Nephron progenitor cell (in vitro differentiated cells): Measurements from ENCODE around the gene ATXN10.

Experiments
- DNase-seq: peaks from one replicate; pipeline ENCODE4 v3.0.0; 2021
- H3K27ac Mint-ChIP-seq: 2 replicates; pipeline ENCODE4 v1.8.0; 2021; ENCODE audit warnings: mild to moderate bottlenecking, moderate library complexity, mixed read lengths
- H3K27me3 Mint-ChIP-seq: 2 replicates; pipeline ENCODE4 v1.8.0; 2021; ENCODE audit warnings: mild to moderate bottlenecking, low read depth, mixed read lengths; ENCODE audit not compliant: poor library complexity
- H3K36me3 Mint-ChIP-seq: 2 replicates; pipeline ENCODE4 v1.8.0; 2021; ENCODE audit warnings: low read depth, mixed read lengths
- H3K4me1 Mint-ChIP-seq: 2 replicates; pipeline ENCODE4 v1.8.0; 2021; ENCODE audit warnings: mixed read lengths
- H3K4me3 Mint-ChIP-seq: 2 replicates; pipeline ENCODE4 v1.8.0; 2021; ENCODE audit warnings: mild to moderate bottlenecking, moderate library complexity, mixed read lengths
- H3K9me3 Mint-ChIP-seq: 2 replicates; pipeline ENCODE4 v1.8.0; 2021; ENCODE audit warnings: mild to moderate bottlenecking, moderate library complexity, mixed read lengths
- TF ChIP-seq, protein P1 (sequence below): fragments of 200-600 bp; sonication (generic); IDR thresholded peaks from 2 replicates; pipeline ENCODE4 v1.5.0; 2021; ENCODE audit warnings: antibody characterized with exemption

The ATXN10 gene

DNA sequence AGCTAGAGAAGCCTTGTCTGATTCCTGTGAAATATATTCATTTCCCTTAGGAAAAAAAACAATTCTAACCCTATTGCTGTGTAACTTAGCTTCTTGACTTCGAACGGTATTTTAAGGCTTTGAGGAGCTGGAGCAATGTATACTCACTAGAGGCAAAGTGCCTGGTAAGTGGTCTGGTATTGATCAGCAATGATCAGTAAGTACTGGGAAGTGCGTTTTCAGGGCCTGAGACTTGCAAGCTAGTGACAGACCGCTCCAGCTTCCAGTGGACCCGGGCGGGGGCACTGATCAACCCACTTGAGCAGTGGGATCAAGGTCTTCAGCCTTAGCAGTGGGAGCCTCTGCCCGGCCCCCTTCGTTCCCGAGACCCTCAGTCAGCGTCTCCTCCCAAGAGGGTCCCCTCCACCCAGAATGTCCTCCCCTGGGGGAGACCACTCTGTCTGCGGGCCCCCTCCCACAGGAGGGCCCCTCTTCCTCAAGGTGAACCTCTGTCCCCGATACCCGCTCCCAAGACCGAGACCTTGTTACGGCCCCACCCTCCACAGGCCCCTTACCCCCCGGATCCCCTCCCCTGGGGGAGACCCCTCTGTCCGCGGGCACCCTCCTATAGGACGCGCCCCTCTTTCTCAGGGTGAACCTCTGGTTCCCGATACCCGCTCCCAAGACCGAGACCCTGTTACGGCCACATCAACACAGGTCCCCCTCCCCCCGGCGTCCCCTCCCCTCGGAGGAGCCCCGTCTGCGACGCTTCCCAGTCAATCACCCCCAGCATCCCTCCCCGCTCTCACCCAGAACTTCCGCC is 452 bp upstream of the ATXN10 start:
- Mint-ChIP-seq H3K36me3 (peaks cover 25% of the 10 kb centered on the region), H3K27ac (no peak overlapping the region), H3K27me3 (peaks cover 22% of the 10 kb centered on the region), H3K4me1 (peaks cover 28% of the 10 kb centered on the region), H3K9me3 (no peaks in the 10 kb centered on the region), H3K4me3 (peak overlapping the region; percentile 88)
- TF ChIP-seq, protein P1, sequence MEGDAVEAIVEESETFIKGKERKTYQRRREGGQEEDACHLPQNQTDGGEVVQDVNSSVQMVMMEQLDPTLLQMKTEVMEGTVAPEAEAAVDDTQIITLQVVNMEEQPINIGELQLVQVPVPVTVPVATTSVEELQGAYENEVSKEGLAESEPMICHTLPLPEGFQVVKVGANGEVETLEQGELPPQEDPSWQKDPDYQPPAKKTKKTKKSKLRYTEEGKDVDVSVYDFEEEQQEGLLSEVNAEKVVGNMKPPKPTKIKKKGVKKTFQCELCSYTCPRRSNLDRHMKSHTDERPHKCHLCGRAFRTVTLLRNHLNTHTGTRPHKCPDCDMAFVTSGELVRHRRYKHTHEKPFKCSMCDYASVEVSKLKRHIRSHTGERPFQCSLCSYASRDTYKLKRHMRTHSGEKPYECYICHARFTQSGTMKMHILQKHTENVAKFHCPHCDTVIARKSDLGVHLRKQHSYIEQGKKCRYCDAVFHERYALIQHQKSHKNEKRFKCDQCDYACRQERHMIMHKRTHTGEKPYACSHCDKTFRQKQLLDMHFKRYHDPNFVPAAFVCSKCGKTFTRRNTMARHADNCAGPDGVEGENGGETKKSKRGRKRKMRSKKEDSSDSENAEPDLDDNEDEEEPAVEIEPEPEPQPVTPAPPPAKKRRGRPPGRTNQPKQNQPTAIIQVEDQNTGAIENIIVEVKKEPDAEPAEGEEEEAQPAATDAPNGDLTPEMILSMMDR, result no peak
- peak; percentile 44 for DNase-seq

DNA sequence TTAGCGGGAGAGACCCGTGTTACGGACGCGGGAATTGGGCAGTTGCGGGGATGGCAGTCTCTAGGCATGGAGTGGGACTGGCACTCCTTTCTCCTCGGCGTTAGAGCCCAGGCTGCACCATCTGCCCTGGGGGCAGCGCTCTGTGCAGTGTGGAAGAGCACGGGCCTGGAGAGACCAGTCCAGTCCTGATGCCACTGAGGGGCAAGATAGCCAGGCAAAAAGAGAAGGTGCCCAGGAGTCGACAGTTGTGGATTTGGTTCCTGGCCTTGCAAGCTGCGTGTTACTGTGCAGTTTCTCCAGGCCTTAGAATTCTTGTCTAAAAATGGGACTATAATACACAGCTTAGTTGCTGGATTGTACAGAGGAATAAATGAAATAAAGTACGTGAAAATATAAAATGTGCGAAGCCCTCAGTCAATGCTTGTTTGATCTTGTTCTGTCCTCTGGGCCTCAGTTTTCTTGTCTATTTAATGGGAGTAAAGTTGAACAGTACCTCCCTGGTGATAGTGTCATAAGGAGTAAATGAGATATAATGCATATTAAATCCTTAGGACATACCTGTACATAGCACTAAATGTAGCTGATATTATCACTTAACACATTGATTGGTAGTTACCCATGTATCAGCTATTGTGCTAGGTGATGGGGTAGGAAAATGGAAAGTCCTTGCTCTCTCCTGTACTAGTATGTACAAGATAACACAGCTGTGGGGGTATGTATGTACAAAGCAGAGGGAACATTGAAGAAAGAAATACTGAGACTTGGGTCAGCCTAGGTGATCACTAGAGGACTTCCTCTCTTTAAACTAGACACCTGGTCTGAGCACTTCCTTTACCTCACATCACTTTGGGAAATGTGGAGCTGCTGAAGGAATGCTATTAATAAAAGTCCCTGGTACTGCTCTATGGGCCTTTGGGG is 1.2 kb downstream of the ATXN10 start:
- H3K4me1 Mint-ChIP-seq, result peaks cover 31% of the 10 kb centered on the region
- H3K27ac Mint-ChIP-seq, result peak overlapping the region; percentile 94
- DNase-seq, result no peak
- TF ChIP-seq, protein P1, result no peak
- H3K4me3 Mint-ChIP-seq, result peak overlapping the region; percentile 91
- peaks cover 10% of the 10 kb centered on the region for H3K27me3 Mint-ChIP-seq
- H3K36me3 Mint-ChIP-seq, result peaks cover 29% of the 10 kb centered on the region
- no peaks in the 10 kb centered on the region for H3K9me3 Mint-ChIP-seq

DNA sequence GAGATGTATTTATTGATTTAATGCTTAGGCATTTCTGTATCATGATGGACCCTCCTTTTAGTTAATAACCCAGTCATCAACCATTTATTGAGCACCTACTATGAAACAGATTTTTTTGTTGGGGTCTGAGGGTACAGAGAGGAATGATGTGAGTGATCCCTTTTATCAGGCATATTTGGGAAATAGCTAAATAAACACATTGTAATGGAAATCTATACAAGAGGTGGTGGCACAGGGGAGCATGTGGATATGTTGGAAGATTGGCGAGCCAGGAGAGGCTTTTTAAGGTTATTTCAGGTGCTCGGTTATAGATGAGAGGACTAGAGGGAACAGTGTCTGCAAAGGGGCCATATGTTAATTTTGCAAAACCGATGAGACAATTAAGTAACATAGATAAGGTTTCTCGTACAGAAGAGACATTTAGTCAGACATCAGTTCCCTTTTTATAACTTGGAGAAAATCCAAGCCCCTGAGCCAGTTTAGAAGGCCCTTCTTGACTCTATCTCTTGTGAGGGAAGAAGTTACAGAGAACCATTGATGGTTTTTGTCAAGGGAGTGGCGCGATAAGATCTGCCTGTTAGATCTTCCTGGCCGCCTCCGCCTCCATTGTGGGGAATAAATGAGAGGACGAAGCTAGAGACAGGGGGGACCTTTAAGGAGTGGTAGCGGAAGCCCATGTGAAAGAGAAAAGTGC is 2.0 kb downstream of the ATXN10 start:
- H3K27ac Mint-ChIP-seq, result no peak overlapping the region
- peak overlapping the region; percentile 91 for H3K4me3 Mint-ChIP-seq
- TF ChIP-seq, protein P1, result no peak
- H3K27me3 Mint-ChIP-seq, result peaks cover 5% of the 10 kb centered on the region
- peaks cover 29% of the 10 kb centered on the region for H3K36me3 Mint-ChIP-seq
- H3K4me1 Mint-ChIP-seq, result peaks cover 33% of the 10 kb centered on the region
- no peaks in the 10 kb centered on the region for H3K9me3 Mint-ChIP-seq
- no peak for DNase-seq

DNA sequence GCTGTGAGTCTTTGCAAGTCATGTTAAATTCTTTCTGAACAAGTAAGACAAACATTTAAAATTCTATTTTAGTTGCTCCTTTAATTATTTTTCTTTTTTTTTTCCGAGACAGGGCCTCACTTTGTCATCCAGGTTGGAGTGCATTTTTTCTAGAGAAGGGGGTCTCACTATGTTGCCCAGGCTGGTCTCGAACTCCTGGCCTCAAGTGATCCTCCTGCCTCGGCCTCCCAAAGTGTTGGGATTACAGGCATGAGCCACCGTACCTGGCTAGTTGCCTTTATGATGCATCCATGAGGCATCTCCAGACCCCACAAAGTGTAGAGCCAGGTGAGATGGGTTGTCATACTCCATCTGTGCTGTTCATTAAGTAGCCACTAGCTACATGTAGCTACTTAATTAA is 4.4 kb downstream of the ATXN10 start:
- no peak for DNase-seq
- H3K4me1 Mint-ChIP-seq, result peaks cover 29% of the 10 kb centered on the region
- TF ChIP-seq, protein P1, result no peak
- no peak overlapping the region for H3K27ac Mint-ChIP-seq
- H3K27me3 Mint-ChIP-seq, result no peaks in the 10 kb centered on the region
- no peak overlapping the region for H3K4me3 Mint-ChIP-seq
- no peaks in the 10 kb centered on the region for H3K9me3 Mint-ChIP-seq
- peaks cover 29% of the 10 kb centered on the region for H3K36me3 Mint-ChIP-seq

DNA sequence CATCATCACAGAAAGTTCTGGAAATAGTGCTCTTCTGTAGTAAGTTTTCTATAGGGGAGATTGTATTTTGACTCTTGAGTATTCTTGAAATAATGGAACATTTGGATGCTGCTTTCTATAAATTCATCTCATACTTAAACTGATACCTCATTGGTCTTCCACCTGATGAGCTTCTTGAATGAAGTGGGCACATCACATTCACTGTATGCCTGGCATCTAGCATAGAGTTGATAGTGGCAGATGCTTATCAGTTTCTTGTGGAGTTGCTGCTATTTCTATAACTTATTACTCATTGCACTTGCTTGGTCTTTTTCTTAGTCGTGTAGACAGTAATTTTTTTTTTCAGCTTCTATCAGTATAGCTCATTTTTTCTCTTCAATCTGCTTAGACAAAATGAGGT is 5.4 kb downstream of the ATXN10 start:
- TF ChIP-seq, protein P1, result no peak
- H3K4me1 Mint-ChIP-seq, result peaks cover 28% of the 10 kb centered on the region
- peaks cover 29% of the 10 kb centered on the region for H3K36me3 Mint-ChIP-seq
- H3K9me3 Mint-ChIP-seq, result no peaks in the 10 kb centered on the region
- H3K4me3 Mint-ChIP-seq, result no peak overlapping the region
- DNase-seq, result no peak
- H3K27ac Mint-ChIP-seq, result no peak overlapping the region
- H3K27me3 Mint-ChIP-seq, result no peaks in the 10 kb centered on the region
